Uterus (tissue), 4 donors: ENCODE data around the gene TBC1D25. TPM values are rescaled to one million over a fixed set of nuclear protein-coding genes. Genes with fewer than 3 reads are reported as not detected.

Experiments
- DNase-seq, 2 donors: peaks; one replicate each; pipeline ENCODE4 v3.0.0-alpha.2; 2019 to 2020
- H3K27ac ChIP-seq, 2 donors: fragments of 200-600 bp; sonication (generic); 1 replicate in 1 of 2; 2 replicates in 1 of 2; pipeline ENCODE4 v1.5.1; 2016 to 2018
- H3K27me3 ChIP-seq, 2 donors: fragments of 200-600 bp; sonication (generic); one replicate each; pipeline ENCODE4 v1.5.1; 2018 to 2019; ENCODE audit warnings: control low read depth in 1 of 2
- H3K36me3 ChIP-seq, 2 donors: fragments of 200-600 bp; sonication (generic); one replicate each; pipeline ENCODE4 v1.5.1; 2019; ENCODE audit warnings: control low read depth in 1 of 2
- H3K4me1 ChIP-seq, 2 donors: fragments of 200-600 bp; sonication (generic); one replicate each; pipeline ENCODE4 v1.5.1; 2018 to 2019; ENCODE audit warnings: control low read depth in 1 of 2
- H3K4me3 ChIP-seq, 2 donors: fragments of 200-600 bp; sonication (generic); 1 replicate in 1 of 2; 2 replicates in 1 of 2; pipeline ENCODE4 v1.5.1; 2018 to 2019; ENCODE audit warnings: mild to moderate bottlenecking in 1 of 2
- H3K9me3 ChIP-seq, 2 donors: fragments of 200-600 bp; sonication (generic); one replicate each; pipeline ENCODE4 v1.5.1; 2019; ENCODE audit warnings: control low read depth in 1 of 2
- CTCF ChIP-seq, 4 experiments: fragments of 200-600 bp in 2 of 4; fragments of 450-650 bp in 2 of 4; sonication (generic) in 2 of 4; IDR thresholded peaks; one replicate each; pipeline ENCODE4 v1.5.1; 2016 to 2019; ENCODE audit warnings: antibody characterized with exemption in 4 of 4, mild to moderate bottlenecking in 2 of 4, moderate library complexity in 1 of 4
- POLR2A ChIP-seq, 2 donors: fragments of 450-650 bp; IDR thresholded peaks; one replicate each; pipeline ENCODE4 v1.6.1; 2016; ENCODE audit warnings: antibody characterized with exemption in 2 of 2, mild to moderate bottlenecking in 1 of 2, moderate library complexity in 1 of 2
- intact Hi-C: fragments of 100-400 bp; cut with DNase I; formaldehyde crosslinking; loops from one replicate; pipeline ENCODE4 v1.15.1; 2023; ENCODE audit warnings: low total_unique reads
- total RNA-seq, 4 donors: library from RNA; depleted of rRNA in 3 of 4; stranded (reverse); fragments of >200 nt in 3 of 4; gene quantifications; one replicate each; pipeline versions ENCODE4 v1.1.0 to v1.2.4, GENCODE V29; 2014 to 2023
- donor health status: DM: yes; HTN: yes; CAD: no.

TBC1D25 gene
- total RNA-seq, 4 donors from 2014 or later: 4.1 to 14.3 (median 5.3) TPM

- Histone ChIP-seq H3K36me3 (no peaks in the 10 kb centered on the region), H3K27me3 (no peaks in the 10 kb centered on the region), H3K4me3 (no peak overlapping the region), H3K4me1 (no peaks in the 10 kb centered on the region), H3K27ac (no peak overlapping the region), H3K9me3 (no peaks in the 10 kb centered on the region)
- intact Hi-C loops: no loop called here
- no peak for TF ChIP-seq CTCF (IDR thresholded peaks at IDR 0.05)
- DNase-seq: no peak
Measured at GRCh38 chrX:48579259-48579658, 39.7 kb downstream of the TBC1D25 start.

GRCh38 chrX:48580662-48581061 is 41.1 kb downstream of the TBC1D25 start:
- Histone ChIP-seq H3K27ac (no peak overlapping the region), H3K4me3 (no peak overlapping the region), H3K36me3 (no peaks in the 10 kb centered on the region), H3K27me3 (no peaks in the 10 kb centered on the region), H3K9me3 (no peaks in the 10 kb centered on the region), H3K4me1 (no peaks in the 10 kb centered on the region)
- no peak for TF ChIP-seq CTCF (IDR thresholded peaks at IDR 0.05)
- no peak for TF ChIP-seq POLR2A (IDR thresholded peaks at IDR 0.05)
- DNase-seq: no peak
- intact Hi-C loops: no loop called here

- Histone ChIP-seq H3K36me3 (no peaks in the 10 kb centered on the region), H3K27ac (no peak overlapping the region), H3K9me3 (no peaks in the 10 kb centered on the region), H3K4me3 (no peak overlapping the region), H3K27me3 (no peaks in the 10 kb centered on the region), H3K4me1 (no peaks in the 10 kb centered on the region)
- no peak for DNase-seq
- intact Hi-C loops: no loop called here
- TF ChIP-seq POLR2A (IDR thresholded peaks at IDR 0.05) (no peak), CTCF (IDR thresholded peaks at IDR 0.05) (no peak)
Measured at GRCh38 chrX:48584698-48585097, 45.2 kb downstream of the TBC1D25 start.

GRCh38 chrX:48589482-48590162 is 50.1 kb downstream of the TBC1D25 start:
- Histone ChIP-seq H3K36me3 (no peaks in the 10 kb centered on the region), H3K9me3 (no peaks in the 10 kb centered on the region), H3K4me1 (no peaks in the 10 kb centered on the region), H3K27me3 (no peaks in the 10 kb centered on the region), H3K4me3 (no peak overlapping the region), H3K27ac (no peak overlapping the region)
- TF ChIP-seq POLR2A (IDR thresholded peaks at IDR 0.05) (no peak), CTCF (IDR thresholded peaks at IDR 0.05) (no peak)
- no peak for DNase-seq
- intact Hi-C loops: no loop called here

- H3K9me3 ChIP-seq: no peaks in the 10 kb centered on the region
- H3K27me3 ChIP-seq: no peaks in the 10 kb centered on the region
- intact Hi-C loops: no loop called here
- H3K4me3 ChIP-seq: no peak overlapping the region
- no peaks in the 10 kb centered on the region for H3K36me3 ChIP-seq
- no peaks in the 10 kb centered on the region for H3K4me1 ChIP-seq
- no peak for DNase-seq
- TF ChIP-seq CTCF (IDR thresholded peaks at IDR 0.05): no peak
- TF ChIP-seq POLR2A (IDR thresholded peaks at IDR 0.05): no peak
- H3K27ac ChIP-seq: peak overlapping the region in 1 of 2 donors; percentile 52
Measured at GRCh38 chrX:48590203-48591103, 50.9 kb downstream of the TBC1D25 start.
